Astrocyte of the cerebellum (primary cell): ENCODE measurements around the gene WIPF3.

Source experiments
- DNase-seq: peaks from one replicate; pipeline ENCODE4 v3.0.0-alpha.2; 2011; ENCODE audit warnings: low read depth
- H3K4me3 ChIP-seq: 2 replicates; pipeline ENCODE4 v1.5.1; 2011; ENCODE audit warnings: mild to moderate bottlenecking, low read depth, low read length, moderate library complexity
- CTCF ChIP-seq: IDR thresholded peaks from 2 replicates; pipeline ENCODE4 v1.5.1; 2012; ENCODE audit warnings: low read length, low read depth, moderate library complexity, mild to moderate bottlenecking; ENCODE audit errors: missing control alignments
- in situ Hi-C: cut with HindIII; loops from 2 replicates; pipeline ENCODE4 v1.10.0; 2017; ENCODE audit warnings: low sequenced_read_pairs

Gene WIPF3

DNA sequence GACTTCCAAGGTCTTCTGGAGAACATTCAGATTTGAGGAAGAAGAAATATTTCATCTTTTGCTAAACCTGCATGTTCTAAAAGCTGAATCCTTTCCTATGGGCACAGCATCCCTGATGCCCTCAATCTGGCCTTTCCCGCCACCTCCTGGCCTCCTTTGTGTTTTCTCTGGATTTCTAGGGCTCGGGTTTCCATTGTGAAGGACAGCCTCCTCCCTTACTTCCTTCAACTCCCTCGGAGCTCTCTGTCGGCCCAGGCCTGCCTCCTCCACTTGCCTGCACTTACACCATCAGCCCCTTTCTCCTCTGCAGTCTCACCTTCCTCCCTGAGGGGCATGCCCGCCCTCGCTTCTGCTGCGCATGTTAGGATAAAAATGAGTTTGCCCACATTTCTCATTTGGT is 75.4 kb downstream of the WIPF3 start:
- no peak for TF ChIP-seq CTCF
- in situ Hi-C loops, result no loop called here
- no peak overlapping the region for H3K4me3 ChIP-seq
- no peak for DNase-seq

GRCh38 chr7:29882481-29882880 is 76.2 kb downstream of the WIPF3 start:
- no peak overlapping the region for H3K4me3 ChIP-seq
- no peak for DNase-seq
- in situ Hi-C loops, result no loop called here
- no peak for TF ChIP-seq CTCF

GRCh38 chr7:29883462-29884398 is 77.4 kb downstream of the WIPF3 start:
- in situ Hi-C loops, result no loop called here
- no peak for DNase-seq
- peak overlapping the region; percentile 18 for H3K4me3 ChIP-seq
- no peak for TF ChIP-seq CTCF

GRCh38 chr7:29884399-29885272 is 78.3 kb downstream of the WIPF3 start:
- in situ Hi-C loops, result no loop called here
- no peak for TF ChIP-seq CTCF
- peak overlapping the region; percentile 18 for H3K4me3 ChIP-seq
- no peak for DNase-seq

DNA sequence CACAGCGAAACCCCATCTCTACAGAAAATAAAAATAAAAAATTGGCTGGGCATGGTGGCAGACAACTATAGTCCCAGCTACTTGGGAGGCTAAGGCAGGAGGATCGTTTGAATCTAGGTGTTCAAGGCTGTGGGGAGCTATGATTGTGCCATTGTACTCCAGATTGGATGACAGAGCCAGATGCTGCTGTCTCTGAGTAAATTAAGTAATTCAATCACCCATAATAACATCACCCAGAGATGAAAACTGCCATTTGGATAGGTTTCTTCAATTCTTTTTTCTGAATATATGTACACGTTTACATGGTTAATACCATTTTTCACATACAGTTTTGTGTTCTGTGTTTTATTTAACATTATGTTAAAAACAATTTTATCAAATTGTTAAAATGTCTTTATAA is 79.3 kb downstream of the WIPF3 start:
- no peak for DNase-seq
- TF ChIP-seq CTCF, result no peak
- H3K4me3 ChIP-seq, result no peak overlapping the region
- in situ Hi-C loops, result no loop called here

DNA sequence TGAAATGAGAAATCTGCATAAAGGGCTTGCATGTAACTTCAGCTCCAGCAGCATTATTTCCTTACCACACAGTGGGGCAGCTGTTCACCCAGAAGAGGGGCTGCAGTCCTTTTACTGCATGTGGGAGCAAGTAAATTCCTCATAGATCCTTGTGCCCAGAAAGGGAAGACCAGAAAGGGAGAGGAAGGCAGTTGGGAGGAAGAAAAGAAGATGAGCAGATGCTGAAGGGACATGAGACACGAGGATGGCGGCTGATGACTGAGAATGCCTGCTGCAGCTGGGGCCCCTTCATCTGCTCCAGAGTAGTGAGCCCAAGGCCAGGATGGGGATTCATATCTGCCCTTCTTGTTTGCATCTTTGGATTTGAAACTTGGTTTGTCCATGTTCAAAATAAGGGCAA is 80.5 kb downstream of the WIPF3 start:
- in situ Hi-C loops, result no loop called here
- DNase-seq, result no peak
- TF ChIP-seq CTCF, result no peak
- H3K4me3 ChIP-seq, result no peak overlapping the region
